Activated T-cell treated with anti-CD3 and anti-CD28 coated beads for 24 hours (primary cell): ENCODE data around the gene LINGO4.

ENCODE experiments used
- DNase-seq: peaks from one replicate; pipeline ENCODE4 v3.0.0-alpha.2; 2020; ENCODE audit warnings: low read depth

The LINGO4 gene

GRCh38 chr1:151834239-151834638 lies 29.0 kb upstream of the LINGO4 start:
- no peak for DNase-seq

DNA sequence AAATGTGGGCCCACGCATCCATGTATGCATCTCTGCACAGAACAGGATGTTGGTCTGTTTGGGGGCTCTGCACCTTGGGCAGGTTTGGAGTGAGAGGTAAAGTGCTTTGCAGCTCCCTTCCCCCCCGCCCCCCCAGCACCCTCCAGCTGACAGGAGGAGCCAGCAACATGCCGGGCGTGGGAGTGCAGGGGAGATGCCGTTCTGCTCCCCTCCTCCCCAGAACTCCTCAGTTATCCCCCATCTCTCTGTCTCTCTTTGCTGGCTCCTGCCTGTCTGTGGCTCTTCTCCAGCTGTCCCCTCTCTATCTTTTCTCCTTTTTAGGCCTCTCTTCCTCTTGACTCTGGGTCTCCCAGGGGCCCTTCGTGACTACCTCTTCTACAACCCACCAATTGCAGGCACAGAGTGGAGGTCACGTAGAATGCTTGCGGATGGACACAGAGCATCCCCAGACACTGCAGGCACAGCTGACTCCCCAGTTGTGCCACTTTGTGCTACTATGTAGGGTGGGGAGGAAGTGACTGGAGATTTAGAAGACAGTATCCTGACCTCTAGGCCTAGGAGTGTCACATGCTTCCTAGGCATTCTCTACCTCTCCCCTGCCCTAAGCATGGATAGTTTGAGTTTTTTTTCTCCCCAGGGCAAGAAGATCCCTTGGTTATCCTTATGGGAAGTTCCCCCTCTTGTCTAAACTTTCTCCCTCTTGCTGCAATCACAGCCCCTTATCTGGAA lies 28.1 kb upstream of the LINGO4 start:
- DNase-seq: no peak

DNA sequence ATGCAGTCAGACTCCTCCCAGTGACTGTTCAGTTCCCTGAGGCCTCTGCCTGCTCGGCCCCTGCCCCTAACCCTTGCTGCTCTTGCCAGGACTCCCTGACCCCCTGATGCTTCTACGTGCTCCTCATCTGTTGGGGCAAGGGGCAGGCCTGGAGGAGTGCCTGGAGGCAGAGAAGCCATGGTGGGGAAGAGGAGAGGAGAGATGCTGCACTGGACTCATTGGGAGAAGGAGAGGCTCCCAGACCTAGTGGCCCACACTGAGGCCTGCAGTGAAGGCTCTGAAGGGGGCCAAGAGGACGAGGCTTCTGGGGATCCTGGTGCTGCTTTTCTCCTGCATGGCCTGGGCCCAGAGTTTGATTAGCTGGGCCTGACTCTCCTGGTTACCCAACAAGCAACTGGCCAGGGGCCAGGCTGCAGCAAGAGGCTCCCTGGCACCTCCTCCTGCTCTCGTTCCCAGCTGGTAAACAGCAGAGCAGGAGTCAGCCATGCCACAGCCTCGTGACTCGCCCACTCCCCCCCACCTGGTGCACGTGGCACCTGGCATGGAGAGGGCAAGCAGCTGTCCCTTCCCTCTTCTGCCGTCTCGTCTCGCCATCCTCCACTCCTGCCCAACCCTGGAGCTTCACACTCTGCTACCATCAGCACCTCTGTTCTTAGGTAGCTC lies 27.2 kb upstream of the LINGO4 start:
- no peak for DNase-seq

DNA sequence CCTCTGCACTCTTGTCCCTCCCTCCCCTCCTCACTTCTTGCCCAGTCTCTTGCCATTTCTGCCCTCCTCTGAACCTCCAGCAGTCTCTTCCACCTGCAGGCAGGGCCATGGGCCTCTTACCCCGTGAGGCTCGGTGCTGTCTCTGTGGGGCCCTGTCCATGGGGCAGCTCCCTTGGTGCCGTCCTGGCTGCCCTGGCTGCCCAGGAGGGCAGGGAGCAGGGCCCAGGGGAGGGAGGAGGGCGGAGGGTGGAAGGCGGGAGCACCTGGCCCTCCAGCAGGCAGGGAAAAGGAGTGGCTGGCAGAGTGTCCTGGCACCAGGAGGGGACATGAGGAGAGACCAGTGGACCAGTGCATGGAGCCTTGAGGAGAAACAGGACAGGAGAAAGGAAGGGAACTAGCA lies 26.4 kb upstream of the LINGO4 start, which contains the start of gene RORC:
TSS of gene RORC (minus strand) at position 198 of the 400 bp plus-strand sequence. CDS start at position 160, 38 bp downstream.
- no peak for DNase-seq

- no peak for DNase-seq
These were observed 26.0 kb upstream of the LINGO4 start for GRCh38 chr1:151831256-151831591.

DNA sequence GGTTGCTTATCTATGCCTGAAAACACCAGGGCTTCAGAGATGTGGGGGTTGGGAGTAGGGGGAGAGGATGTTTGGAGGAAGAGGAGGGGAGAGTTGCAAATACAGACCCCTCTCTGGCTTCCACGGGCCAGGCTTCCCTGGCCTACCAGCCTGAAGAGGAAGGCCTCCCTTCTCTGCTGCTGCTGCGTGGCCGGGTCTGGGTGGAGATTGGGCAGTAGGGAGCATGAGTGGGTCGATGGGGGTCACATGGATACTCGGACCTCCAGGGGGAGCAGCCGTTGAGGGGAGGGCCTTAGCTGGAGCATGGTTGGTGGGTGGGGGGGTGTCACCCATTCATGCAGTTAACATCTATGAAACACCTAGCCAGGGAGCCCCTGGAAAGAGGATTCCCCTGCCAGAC lies 24.8 kb upstream of the LINGO4 start:
- DNase-seq: no peak

DNA sequence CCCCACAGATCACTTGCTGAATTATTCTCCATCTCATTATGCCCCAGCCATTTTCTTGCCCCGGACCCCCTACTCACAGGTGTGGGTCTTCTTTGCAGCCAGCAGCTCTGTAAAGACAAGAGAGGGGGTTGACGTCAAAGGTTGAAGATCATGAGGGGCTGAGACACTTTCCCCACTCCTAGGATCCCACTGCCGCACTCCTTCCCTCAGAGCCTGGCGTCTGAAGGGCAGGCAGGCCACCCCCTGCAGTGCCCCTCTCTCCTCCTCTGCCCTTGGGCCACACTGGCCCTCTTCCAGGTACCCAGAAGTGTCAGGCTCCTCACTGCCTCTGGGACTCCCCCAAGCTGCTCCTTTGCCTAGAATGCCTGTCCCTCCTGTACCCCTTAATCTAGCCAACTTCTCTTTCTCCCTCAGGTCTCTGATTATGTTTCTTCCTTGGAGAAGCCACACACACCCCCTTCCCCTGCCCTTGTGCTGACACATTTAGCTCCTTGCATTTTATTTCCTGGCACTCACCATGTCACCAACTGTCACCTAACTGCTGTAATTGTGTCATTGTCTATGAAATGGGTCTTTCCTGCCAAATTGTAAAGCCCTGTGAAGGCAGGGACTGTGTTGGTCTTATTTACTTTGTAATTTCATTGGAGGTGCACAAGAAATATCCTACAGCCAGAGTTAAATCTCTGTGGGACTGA lies 24.3 kb upstream of the LINGO4 start:
- no peak for DNase-seq

GRCh38 chr1:151828921-151829320 lies 23.7 kb upstream of the LINGO4 start:
- no peak for DNase-seq

- DNase-seq: no peak
These were observed 22.6 kb upstream of the LINGO4 start for GRCh38 chr1:151827853-151828252.

DNA sequence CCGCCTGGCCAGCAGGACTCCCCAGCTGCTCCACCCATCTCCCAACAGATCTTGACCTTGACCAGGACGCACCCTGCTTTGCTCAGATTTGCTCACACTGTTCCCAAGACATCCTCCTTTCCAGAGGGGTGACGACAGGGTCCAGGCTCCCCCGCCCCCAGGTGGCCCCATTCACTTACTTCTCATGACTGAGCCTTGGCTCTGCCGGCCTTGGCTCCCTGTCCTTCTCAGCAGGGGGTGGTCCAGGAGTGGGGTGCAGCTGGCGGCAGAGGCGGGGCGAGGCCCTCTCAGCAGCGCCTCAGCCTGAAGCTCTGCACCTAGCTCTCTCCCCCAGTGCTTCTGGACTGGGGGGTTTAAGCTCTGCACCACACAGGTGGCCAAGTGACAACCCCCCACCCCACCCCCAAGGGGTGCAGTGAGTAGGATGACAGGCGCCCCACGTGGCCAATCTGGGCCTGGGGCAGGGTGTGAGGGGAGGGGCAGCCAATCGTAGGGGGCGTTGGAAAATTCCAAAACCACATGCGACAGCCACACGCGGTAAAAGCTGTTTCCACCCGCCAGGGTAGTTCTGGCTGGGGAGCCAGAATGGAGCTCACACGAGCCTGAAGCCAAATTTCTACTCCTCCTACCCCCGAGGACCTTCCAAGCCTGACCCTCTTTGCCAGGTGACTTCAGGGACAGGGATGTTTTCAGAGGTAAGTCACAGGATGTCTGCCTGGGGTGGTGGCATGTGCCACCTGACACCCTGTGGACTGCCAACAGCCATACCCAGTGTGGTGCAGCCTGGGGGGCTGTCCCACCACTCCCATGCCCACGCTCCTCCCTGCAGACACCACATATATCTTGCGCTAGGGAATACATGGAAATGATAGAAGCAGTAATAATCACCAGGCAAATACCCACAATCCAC lies 20.8 kb upstream of the LINGO4 start:
- no peak for DNase-seq

GRCh38 chr1:151825204-151825603 lies 20.0 kb upstream of the LINGO4 start:
- DNase-seq: no peak

DNA sequence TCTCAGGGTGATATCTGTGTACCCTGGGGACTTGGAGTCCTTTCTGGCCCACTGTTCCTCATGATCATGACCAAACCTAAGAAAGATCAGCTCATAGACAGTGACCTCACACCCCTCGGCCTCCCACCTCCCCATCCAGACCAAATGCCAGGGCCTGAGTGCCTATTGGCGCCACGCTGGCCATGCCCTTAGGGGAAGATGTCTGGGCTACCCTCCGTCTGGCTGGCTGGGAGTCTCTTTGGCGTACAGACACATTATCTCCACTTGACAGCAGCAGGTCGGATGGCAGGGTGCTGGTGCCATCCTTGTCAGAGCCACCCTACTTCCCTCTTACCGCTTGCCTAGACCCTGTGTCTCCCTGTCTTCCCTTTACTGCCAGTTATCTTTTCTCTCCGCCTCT lies 18.0 kb upstream of the LINGO4 start:
- DNase-seq: no peak

DNA sequence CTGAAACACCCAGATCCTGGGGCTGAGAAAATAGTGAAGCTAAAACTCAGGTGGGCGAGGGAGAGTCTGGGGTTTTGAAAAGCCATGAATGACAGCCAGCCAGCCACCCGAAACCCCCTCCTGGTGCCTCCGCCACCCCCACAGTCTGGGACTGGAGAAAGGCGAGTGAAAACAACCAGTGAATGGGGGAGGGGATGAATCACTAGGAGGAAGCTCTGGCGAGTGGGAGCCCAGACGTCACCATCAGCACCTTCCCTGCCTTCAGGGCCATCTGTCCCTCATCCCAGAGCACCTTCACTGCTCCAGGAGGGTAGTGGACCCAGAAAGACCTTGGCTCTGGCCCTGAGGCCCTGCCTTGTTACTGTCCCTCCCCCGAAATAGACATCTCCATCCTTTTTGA lies 17.2 kb upstream of the LINGO4 start:
- no peak for DNase-seq

- DNase-seq: no peak
These were observed 15.7 kb upstream of the LINGO4 start for GRCh38 chr1:151820940-151821339.

GRCh38 chr1:151819976-151820623 lies 14.9 kb upstream of the LINGO4 start:
- DNase-seq: no peak

DNA sequence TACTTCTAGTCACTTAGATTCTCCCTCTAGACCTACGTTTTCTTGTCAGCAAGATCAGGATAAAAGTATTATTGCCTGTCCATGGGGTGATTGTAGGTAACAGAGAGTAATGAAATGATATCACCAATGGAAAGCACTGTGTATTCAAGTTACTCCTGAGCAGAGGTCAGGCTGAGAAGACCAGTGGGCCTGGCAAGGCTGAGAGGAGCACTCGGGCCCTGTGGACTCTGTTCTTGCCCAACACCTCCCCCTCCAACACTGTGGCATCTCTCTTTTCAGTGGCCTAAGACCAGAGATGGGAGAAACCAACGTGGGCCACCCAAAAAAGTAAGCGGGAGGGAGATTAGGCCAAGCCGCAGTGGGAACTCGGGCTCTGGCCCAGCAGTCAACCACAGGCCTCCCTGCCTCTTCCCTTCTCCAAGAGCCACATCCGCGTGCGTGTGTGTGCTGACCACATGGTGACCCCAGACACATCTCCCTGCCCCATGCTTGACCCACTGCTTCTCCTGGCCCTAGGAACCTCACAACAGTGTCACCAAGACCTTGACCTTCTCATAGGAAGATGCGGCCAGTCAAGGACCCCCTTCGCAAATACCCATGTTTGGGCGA lies 14.1 kb upstream of the LINGO4 start:
- DNase-seq: no peak

DNA sequence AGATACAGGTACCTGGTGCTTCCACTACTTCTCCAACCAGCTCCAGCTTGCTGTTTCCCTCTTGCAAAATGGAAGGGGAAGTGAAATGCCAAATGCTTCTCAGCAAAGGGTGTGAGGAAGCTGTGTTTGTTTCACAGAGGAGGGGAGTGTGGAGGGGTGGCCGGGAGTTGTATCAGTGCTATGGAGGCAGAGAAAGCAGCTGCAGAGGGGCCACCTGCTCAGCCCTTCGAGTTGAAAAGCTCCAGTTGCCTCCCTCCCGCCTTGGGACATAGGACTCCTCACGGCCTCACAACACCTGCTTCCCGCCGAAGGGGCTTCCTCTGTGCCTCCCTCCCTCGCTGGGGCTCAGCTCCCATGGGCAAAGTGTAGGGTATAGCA lies 12.1 kb upstream of the LINGO4 start:
- DNase-seq: no peak

- no peak for DNase-seq
These were observed 11.5 kb upstream of the LINGO4 start for GRCh38 chr1:151816548-151817352.

DNA sequence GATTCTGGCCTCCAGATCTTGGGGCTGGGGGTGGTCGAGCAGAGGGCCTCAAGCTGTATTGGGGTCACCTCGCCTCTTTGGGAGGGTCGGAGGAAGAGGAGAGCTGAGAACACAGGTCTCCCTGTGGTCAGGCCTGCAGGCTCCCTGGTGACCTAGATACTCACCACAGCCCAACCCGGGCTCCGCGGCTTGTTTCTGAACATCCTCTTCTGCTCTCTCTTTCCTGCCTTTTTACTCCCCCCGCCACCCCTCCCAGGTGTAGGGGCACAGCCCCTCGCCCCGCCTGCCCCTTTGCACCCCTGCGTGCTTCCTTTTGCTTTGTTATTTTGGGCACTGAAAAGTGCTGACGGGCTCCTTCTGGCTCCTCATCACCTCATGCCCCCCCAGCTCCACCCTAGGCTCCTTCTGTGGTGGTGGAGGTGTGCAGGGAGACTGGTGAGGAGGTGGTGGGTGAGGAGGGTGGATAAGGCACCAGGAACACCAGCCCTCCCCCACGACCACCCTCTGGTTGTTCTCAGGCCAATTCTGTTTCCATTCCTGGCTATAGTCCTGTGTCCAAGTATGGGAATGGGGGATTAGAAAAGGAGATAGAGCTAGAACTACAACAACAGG lies 10.6 kb upstream of the LINGO4 start:
- no peak for DNase-seq

- DNase-seq: no peak
These were observed 9.8 kb upstream of the LINGO4 start for GRCh38 chr1:151814971-151815545.
